HepG2 (cell line): ENCODE measurements around the gene PLGRKT. TPM values are rescaled to one million over a fixed set of nuclear protein-coding genes. Genes with fewer than 3 reads are reported as not detected.

Experiments
- ATAC-seq: fragments of 200-7000 bp; cut with Tn5 transposase; 3 replicates; pipeline ENCODE4 v1.9.1; 2020; ENCODE audit warnings: mild to moderate bottlenecking, moderate library complexity
- BruUV-seq: library from RNA; stranded (reverse); fragments of 400-500 nt; replicated peaks from 2 replicates; lab custom pipeline; 2021; lab: Mats Ljungman, UMichigan
- CTCF ChIA-PET: fragments of 300-600 bp; formaldehyde crosslinking; extraction: SDS; loops from one replicate; lab custom pipeline; 2021; ENCODE audit warnings: low total read pairs, inconsistent platforms, low intra/inter-chr PET ratio; lab: Yijun Ruan, JAX
- POLR2A ChIA-PET: fragments of 350-600 bp; sonication (Branson Sonifier 250); formaldehyde crosslinking; loops from one replicate; lab custom pipeline; 2020; ENCODE audit warnings: antibody characterized with exemption, inconsistent platforms; lab: Yijun Ruan, JAX
- DNase-seq: peaks from one replicate; pipeline ENCODE4 v3.0.0-alpha.2; 2015; ENCODE audit warnings: low spot score
- FAIRE-seq: peaks from 3 replicates; lab custom pipeline; 2011; peaks lifted over from hg19 to GRCh38; lab: Jason Lieb, UNC
- H2AFZ ChIP-seq: one replicate; pipeline ENCODE4 v1.6.1; 2011; ENCODE audit warnings: low read length, inconsistent platforms
- H3K27ac ChIP-seq: fragments of 300-600 bp; 3 replicates; pipeline ENCODE4 v1.8.0; 2011; ENCODE audit warnings: mixed run types, mild to moderate bottlenecking, mixed read lengths, low read length, inconsistent platforms; ENCODE audit not compliant: insufficient read depth; ENCODE audit errors: extremely low read length
- H3K27me3 ChIP-seq, 2 experiments: fragments of 200-600 bp in 1 of 2; 2 replicates in 1 of 2; 3 replicates in 1 of 2; pipeline versions ENCODE4 v1.6.0 to v1.8.0; 2011; ENCODE audit warnings: low read length in 2 of 2, mild to moderate bottlenecking in 2 of 2, moderate library complexity in 2 of 2, inconsistent platforms in 1 of 2; ENCODE audit not compliant: insufficient read depth in 2 of 2, control insufficient read depth in 1 of 2
- H3K36me3 ChIP-seq, 2 experiments: fragments of 200-600 bp in 1 of 2; replicated peaks in 1 of 2; 2 replicates in 1 of 2; 3 replicates in 1 of 2; pipeline versions ENCODE4 v1.5.1 to v1.8.0; 2011; ENCODE audit warnings: low read length in 2 of 2, inconsistent platforms in 1 of 2; ENCODE audit not compliant: insufficient read depth in 2 of 2, control insufficient read depth in 1 of 2
- H3K4me1 ChIP-seq: 2 replicates; pipeline ENCODE4 v1.5.1; 2012; ENCODE audit warnings: low read length, inconsistent platforms; ENCODE audit not compliant: insufficient read depth
- H3K4me2 ChIP-seq: 2 replicates; pipeline ENCODE4 v1.6.0; 2011; ENCODE audit warnings: low read depth, low read length, inconsistent platforms
- H3K4me3 ChIP-seq, 3 experiments: fragments of 200-600 bp in 1 of 3; sonication (generic), shearing (Covaris generic) in 1 of 3; replicated peaks in 1 of 3; 2 replicates each; pipeline ENCODE4 v1.5.1; 2011 to 2016; ENCODE audit warnings: low read length in 3 of 3, inconsistent platforms in 2 of 3, low read depth in 2 of 3, mild to moderate bottlenecking in 2 of 3, control low read depth in 1 of 3, mixed read lengths in 1 of 3; ENCODE audit not compliant: insufficient read depth in 1 of 3
- H3K79me2 ChIP-seq: one replicate; pipeline ENCODE4 v1.6.1; 2011; ENCODE audit warnings: low read length, inconsistent platforms; ENCODE audit not compliant: insufficient read depth
- H3K9ac ChIP-seq: 2 replicates; pipeline ENCODE4 v1.6.0; 2011; ENCODE audit warnings: mild to moderate bottlenecking, low read depth, low read length, inconsistent platforms; ENCODE audit not compliant: insufficient read depth
- H3K9me3 ChIP-seq: 2 replicates; pipeline ENCODE4 v1.5.1; 2012; ENCODE audit warnings: mild to moderate bottlenecking, low read length
- H4K20me1 ChIP-seq: 2 replicates; pipeline ENCODE4 v1.6.0; 2011; ENCODE audit warnings: inconsistent platforms, mild to moderate bottlenecking, low read length, moderate library complexity; ENCODE audit not compliant: insufficient read depth
- ATF2 ChIP-seq: sonication (generic); formaldehyde crosslinking; IDR thresholded peaks from 2 replicates; pipeline ENCODE4 v1.4.0; 2020; ENCODE audit warnings: missing genetic modification reagents
- EED ChIP-seq: sonication (generic); formaldehyde crosslinking; IDR thresholded peaks from 2 replicates; pipeline ENCODE4 v1.5.0; 2020; ENCODE audit warnings: mild to moderate bottlenecking, missing genetic modification reagents
- HDAC6 ChIP-seq: fragments of 200-600 bp; sonication (generic); IDR thresholded peaks from 2 replicates; pipeline ENCODE4 v1.7.0; 2017; ENCODE audit warnings: mild to moderate bottlenecking, antibody characterized with exemption, low read length, low read depth
- KLF6 ChIP-seq: IDR thresholded peaks from 2 replicates; pipeline ENCODE4 v1.8.0; 2016; ENCODE audit warnings: missing biosample characterization, missing genetic modification reagents
- MXD4 ChIP-seq: IDR thresholded peaks from 2 replicates; pipeline ENCODE4 v1.6.1; 2016; ENCODE audit warnings: mild to moderate bottlenecking, missing biosample characterization, missing genetic modification reagents
- POLR2A ChIP-seq, 2 experiments: IDR thresholded peaks; 2 replicates each; pipeline ENCODE4 v1.6.1; 2011; ENCODE audit warnings: low read depth in 2 of 2, low read length in 2 of 2, mild to moderate bottlenecking in 1 of 2, moderate library complexity in 1 of 2; ENCODE audit not compliant: insufficient read depth in 1 of 2
- RFX3 ChIP-seq: IDR thresholded peaks from 2 replicates; pipeline ENCODE4 v1.6.1; 2016; ENCODE audit warnings: missing biosample characterization, missing genetic modification reagents
- SAFB2 ChIP-seq: sonication (generic); formaldehyde crosslinking; IDR thresholded peaks from 2 replicates; pipeline ENCODE4 v1.5.1; 2020; ENCODE audit warnings: missing genetic modification reagents, low read depth, mild to moderate bottlenecking, borderline replicate concordance
- SRSF4 ChIP-seq: fragments of 200-400 bp; formaldehyde crosslinking; IDR thresholded peaks from one replicate; pipeline ENCODE4 v1.6.1; 2018; ENCODE audit warnings: mild to moderate bottlenecking, low read depth, low read length, moderate library complexity; ENCODE audit not compliant: poor library complexity, severe bottlenecking
- TP53 ChIP-seq: sonication (generic); formaldehyde crosslinking; conservative IDR thresholded peaks from 2 replicates; pipeline ENCODE4 v1.4.0; 2020; ENCODE audit warnings: missing genetic modification reagents
- ZBTB38 ChIP-seq: sonication (generic); formaldehyde crosslinking; IDR thresholded peaks from 2 replicates; pipeline ENCODE4 v1.5.1; 2020; ENCODE audit warnings: mild to moderate bottlenecking, missing genetic modification reagents
- ZKSCAN1 ChIP-seq: fragments of 150-350 bp; IDR thresholded peaks from 2 replicates; pipeline ENCODE4 v1.6.1; 2014; ENCODE audit warnings: low read length
- ZNF264 ChIP-seq: sonication (generic); formaldehyde crosslinking; IDR thresholded peaks from 2 replicates; pipeline ENCODE4 v1.4.0; 2020; ENCODE audit warnings: missing genetic modification reagents
- ZNF841 ChIP-seq: sonication (generic); formaldehyde crosslinking; IDR thresholded peaks from 2 replicates; pipeline ENCODE4 v1.8.1; 2023; ENCODE audit warnings: missing genetic modification reagents, borderline replicate concordance
- WGBS: methylation state at CpG from one replicate; pipeline ENCODE4 v1.1.6; 2017; ENCODE audit warnings: low lambda C conversion rate; 5-methylcytosine and 5-hydroxymethylcytosine counted together
- in situ Hi-C: cut with HindIII; loops from 2 replicates; pipeline ENCODE4 v1.10.0; 2017; ENCODE audit warnings: low pct_unique_long_range_greater_than_20kb; ENCODE audit not compliant: extremely low pct_ligation_motif_present
- intact Hi-C: fragments of 100-400 bp; cut with micrococcal nuclease; formaldehyde crosslinking; loops from one replicate; pipeline ENCODE4 v1.10.0; 2022; ENCODE audit not compliant: unreplicated experiment
- polyA plus RNA-seq, 8 experiments: library from polyadenylated mRNA; depleted of rRNA in 3 of 8; stranded (reverse) in 7 of 8; unstranded in 1 of 8; fragments of >200 nt; fragmentation: Illumina TruSeq in 4 of 8; extraction: Trizol in 4 of 8; gene quantifications; 2 replicates each; pipeline versions ENCODE4 v1.2.1 to v1.2.3, GENCODE V29; 2011 to 2016; ENCODE audit warnings: low read depth in 4 of 8, missing spikeins in 1 of 8, mixed read lengths in 1 of 8; ENCODE audit not compliant: insufficient read depth in 1 of 8
- total RNA-seq, 5 experiments: library from RNA; depleted of rRNA; stranded (reverse); fragments of >200 nt; fragmentation: Illumina TruSeq; extraction: Trizol; gene quantifications; 2 replicates each; pipeline ENCODE4 v1.2.3, GENCODE V29; 2016; ENCODE audit warnings: low read depth in 1 of 5

The PLGRKT gene
- total and polyA plus RNA-seq, 2 of the 13 experiments (the other 11 are each of a cell fraction or from before 2014, with no cell fraction given): 5.0 to 15.8 TPM

GRCh38 chr9:5421163-5421562 lies 16.6 kb downstream of the PLGRKT start:
- Histone ChIP-seq H3K4me1 (no peaks in the 10 kb centered on the region), H4K20me1 (no peaks in the 10 kb centered on the region), H3K4me2 (no peak overlapping the region), H3K9me3 (no peaks in the 10 kb centered on the region), H3K27me3 (no peaks in the 10 kb centered on the region), H3K27ac (no peak overlapping the region), H3K79me2 (no peaks in the 10 kb centered on the region), H3K36me3 (no peaks in the 10 kb centered on the region), H2AFZ (no peak overlapping the region), H3K4me3 (no peak overlapping the region), H3K9ac (no peak overlapping the region)
- no TSS peak for BruUV-seq
- WGBS: 36% methylated on average over 2 of the region's 2 CpGs
- FAIRE-seq: no peak
- CTCF ChIA-PET: no interaction called here
- TF ChIP-seq ATF2 (CRISPR knock-in tag) (no peak), RFX3 (CRISPR knock-in tag) (no peak), POLR2A (IDR thresholded peaks at IDR 0.05; ENCODE audit: insufficient read depth in 1 of 2, low read depth in 2 of 2, low read length in 2 of 2) (no peak), SAFB2 (CRISPR knock-in tag) (no peak), TP53 (no peak), MXD4 (CRISPR knock-in tag) (no peak), ZBTB38 (CRISPR knock-in tag) (no peak), ZNF264 (CRISPR knock-in tag) (no peak), HDAC6 (no peak)
- DNase-seq: no peak
- ATAC-seq: no peak
- in situ Hi-C loops: no loop called here
- POLR2A ChIA-PET: no interaction called here
- intact Hi-C loops: no loop called here

GRCh38 chr9:5419987-5420386 lies 17.7 kb downstream of the PLGRKT start:
- DNase-seq (no peak), ATAC-seq (no peak), FAIRE-seq (no peak)
- Histone ChIP-seq H3K4me1 (no peaks in the 10 kb centered on the region), H3K9ac (no peak overlapping the region), H3K27me3 (no peaks in the 10 kb centered on the region), H3K9me3 (no peaks in the 10 kb centered on the region), H3K4me3 (no peak overlapping the region), H3K4me2 (no peak overlapping the region), H3K27ac (no peak overlapping the region), H2AFZ (no peak overlapping the region), H4K20me1 (no peaks in the 10 kb centered on the region), H3K36me3 (no peaks in the 10 kb centered on the region), H3K79me2 (no peaks in the 10 kb centered on the region)
- in situ Hi-C loops (no loop called here), intact Hi-C loops (no loop called here)
- POLR2A ChIA-PET: no interaction called here
- BruUV-seq: no TSS peak
- CTCF ChIA-PET: no interaction called here
- no peak for TF ChIP-seq ZNF841
- TF ChIP-seq KLF6 (CRISPR knock-in tag): no peak
- no peak for TF ChIP-seq EED (CRISPR knock-in tag)
- no peak for TF ChIP-seq SRSF4
- no peak for TF ChIP-seq ZKSCAN1
